GM12875 (cell line): ENCODE results near the gene TTC34.

Experiments
- H3K4me3 ChIP-seq: one replicate; pipeline ENCODE4 v1.5.1; 2011; ENCODE audit warnings: low read depth, low read length, control low read depth
- TF ChIP-seq, protein P1 (sequence below): IDR thresholded peaks from 2 replicates; pipeline ENCODE4 v1.5.1; 2011; ENCODE audit warnings: low read depth, mild to moderate bottlenecking, control low read depth, inconsistent platforms, low read length, moderate library complexity, borderline replicate concordance; ENCODE audit not compliant: insufficient read depth

Gene TTC34

DNA sequence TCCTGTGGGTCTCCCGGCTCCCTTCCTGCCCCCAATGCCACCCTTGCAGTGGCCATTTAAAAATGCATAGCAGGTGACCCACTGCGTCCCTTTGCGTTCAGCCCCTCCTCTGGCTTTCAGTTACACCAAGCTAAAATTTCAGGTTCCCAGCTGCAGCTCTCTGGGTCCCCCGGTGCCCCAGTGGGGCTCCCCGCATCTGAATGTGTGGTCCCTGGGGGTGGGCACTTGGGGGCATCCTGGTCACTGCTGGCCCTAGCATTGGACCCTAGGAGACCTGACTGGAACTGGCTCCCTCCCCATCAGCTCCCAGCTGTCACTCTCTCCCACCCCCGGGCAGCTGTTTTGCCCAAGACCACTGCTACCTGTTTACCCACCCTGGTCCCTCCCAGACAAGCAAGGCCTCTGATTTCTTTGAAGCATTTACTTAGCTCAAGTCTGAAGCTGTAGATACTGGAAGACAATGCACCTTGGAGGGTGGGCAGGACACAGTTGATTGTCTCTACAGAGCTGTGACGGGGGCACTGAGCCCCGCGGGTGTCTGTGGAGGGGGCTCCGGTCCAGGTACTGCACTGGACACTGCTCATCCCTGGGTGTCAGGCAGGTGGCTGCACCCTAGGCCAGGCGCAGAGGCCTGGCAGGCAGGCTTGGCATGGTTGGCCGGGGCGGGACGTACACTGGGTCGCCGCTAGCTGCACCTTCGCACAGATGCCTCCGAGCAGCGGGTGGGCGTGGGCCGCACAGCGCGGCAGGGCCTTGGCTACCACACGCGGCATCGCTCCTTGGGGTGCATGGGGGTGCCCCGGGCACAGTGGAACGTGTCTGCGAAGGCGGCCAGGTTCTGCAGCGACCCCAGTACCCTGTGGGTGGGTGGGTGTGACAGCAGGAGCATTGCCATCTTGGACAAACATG, 211.0 kb downstream of the TTC34 start:
- no peak overlapping the region for H3K4me3 ChIP-seq
- TF ChIP-seq, protein P1, sequence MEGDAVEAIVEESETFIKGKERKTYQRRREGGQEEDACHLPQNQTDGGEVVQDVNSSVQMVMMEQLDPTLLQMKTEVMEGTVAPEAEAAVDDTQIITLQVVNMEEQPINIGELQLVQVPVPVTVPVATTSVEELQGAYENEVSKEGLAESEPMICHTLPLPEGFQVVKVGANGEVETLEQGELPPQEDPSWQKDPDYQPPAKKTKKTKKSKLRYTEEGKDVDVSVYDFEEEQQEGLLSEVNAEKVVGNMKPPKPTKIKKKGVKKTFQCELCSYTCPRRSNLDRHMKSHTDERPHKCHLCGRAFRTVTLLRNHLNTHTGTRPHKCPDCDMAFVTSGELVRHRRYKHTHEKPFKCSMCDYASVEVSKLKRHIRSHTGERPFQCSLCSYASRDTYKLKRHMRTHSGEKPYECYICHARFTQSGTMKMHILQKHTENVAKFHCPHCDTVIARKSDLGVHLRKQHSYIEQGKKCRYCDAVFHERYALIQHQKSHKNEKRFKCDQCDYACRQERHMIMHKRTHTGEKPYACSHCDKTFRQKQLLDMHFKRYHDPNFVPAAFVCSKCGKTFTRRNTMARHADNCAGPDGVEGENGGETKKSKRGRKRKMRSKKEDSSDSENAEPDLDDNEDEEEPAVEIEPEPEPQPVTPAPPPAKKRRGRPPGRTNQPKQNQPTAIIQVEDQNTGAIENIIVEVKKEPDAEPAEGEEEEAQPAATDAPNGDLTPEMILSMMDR, result no peak

DNA sequence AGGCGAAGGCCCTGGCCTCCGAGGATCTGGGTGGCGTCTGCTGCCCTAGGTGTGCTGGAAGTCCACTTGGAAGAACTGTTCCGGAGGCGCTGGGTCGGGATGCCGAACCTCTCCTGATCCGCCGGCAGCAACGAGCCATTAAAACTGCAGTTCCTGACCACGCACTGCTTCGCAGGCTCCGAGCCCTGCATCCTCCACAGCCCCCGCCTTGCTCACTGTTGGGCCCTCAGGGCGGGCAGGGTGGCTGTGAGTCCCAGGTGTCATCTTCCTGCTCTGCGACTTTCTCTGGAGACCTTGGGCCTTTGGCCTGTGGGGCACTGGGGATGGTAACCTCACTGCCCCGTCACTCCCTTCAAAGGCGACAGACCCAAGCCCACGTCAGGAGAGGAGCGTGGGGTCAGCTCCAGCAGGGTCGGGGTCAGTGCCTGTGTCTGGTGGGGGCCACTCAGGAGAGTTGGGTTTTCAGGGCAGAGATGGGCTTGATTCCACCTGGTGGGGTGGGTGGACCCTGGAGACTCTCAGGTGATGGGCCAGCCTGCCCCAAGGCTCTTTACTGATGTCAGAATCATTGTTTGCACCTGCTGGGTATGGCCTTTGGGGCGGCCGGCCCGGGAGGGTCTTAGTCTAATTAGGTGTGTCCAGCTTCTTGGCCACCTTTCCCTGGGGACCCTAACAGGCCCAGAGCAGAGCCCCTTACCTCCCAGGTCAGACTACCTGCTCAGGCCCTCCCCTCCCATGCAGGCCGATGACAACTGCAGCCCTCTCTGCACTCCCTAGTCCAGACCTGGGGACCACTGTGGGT, 211.9 kb downstream of the TTC34 start:
- H3K4me3 ChIP-seq, result no peak overlapping the region
- TF ChIP-seq, protein P1, result no peak

DNA sequence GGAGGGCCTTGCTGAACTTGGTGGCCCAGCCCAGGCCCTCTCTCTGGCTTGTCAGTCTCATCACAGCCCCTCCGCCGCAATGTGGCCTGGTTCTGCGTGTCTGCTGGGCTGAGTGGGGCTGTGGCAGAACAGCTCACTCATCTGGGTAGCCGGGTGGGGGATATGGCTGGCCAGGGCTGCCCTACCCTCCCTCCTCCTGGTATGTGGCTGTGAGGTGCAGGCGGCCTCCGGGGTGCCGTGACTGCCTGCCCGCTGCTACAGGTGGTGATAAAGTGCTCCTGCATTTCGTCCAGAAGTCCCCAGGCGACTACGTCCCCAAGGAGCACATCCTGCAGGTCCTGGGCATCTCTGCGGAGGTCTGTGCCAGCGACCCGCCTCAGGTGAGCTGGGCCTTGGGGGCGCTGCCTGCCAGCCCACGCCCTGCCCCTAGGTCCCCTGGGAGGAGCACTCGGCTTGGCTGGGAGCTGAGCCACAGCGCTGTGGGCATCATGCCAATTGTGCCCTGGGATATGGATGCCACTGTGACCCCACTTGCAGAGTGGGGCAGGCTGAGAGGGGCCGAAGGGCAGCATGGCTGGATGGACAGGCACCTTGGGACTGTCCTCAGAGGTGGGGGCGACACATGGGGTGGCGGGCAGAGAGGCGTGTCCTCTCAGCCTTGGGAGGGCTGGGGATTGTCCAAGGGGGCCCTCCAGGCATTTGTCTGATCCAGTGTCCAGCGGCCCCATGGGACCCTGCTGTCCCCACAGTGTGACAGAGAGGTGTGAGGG, 212.6 kb downstream of the TTC34 start:
- H3K4me3 ChIP-seq, result no peak overlapping the region
- TF ChIP-seq, protein P1, result no peak

- no peak overlapping the region for H3K4me3 ChIP-seq
- TF ChIP-seq, protein P1, result no peak
These were observed 213.5 kb downstream of the TTC34 start for GRCh38 chr1:2587860-2588571.

DNA sequence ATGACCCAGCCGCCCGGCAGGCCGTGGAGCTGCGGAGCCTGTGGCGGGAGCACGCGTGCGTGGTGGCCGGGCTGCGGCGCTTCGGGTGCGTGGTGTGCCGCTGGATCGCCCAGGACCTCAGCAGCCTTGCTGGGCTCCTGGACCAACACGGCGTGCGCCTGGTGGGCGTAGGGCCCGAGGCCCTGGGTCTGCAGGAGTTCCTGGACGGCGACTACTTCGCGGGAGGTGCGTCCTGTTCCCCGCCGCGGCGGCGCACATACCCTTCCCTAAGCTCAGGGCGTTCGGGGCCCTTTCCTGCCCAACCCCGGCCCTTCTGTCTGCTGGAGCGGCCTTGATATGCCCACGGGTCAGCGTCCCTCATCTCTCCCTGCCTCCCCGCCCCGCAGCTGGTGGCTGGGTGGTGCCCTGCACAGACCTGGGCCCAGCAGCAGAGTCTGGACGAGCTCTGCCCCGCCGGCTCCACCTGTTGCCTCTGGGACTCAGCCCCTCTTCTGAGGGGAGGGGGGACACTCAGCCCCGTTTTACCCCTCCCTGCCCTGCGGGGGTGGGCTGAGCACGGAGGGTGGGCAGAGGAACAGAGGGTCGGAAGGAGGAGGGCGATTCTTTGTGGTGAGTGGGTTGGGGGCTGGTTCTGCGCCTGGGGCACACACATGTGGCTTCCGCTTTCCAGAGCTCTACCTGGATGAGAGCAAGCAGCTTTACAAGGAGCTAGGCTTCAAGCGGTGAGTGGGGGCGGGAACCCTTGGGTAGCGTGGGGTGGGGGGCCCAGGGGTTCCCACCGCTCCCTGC, 214.2 kb downstream of the TTC34 start:
- H3K4me3 ChIP-seq, result peak overlapping the region; percentile 79
- TF ChIP-seq, protein P1, result no peak
